Stimulated activated CD4-positive, alpha-beta T cell treated with anti-CD3 and anti-CD28 coated beads, Interleukin-1b, Interleukin-23, amount 100 ng/mL, for 4 hours (primary cell): ENCODE measurements around the gene RFLNA.

Experiments
- DNase-seq, 2 donors: peaks; one replicate each; pipeline ENCODE4 v3.0.0-alpha.2; 2020; ENCODE audit warnings: low read depth in 2 of 2

Gene RFLNA, protein sequence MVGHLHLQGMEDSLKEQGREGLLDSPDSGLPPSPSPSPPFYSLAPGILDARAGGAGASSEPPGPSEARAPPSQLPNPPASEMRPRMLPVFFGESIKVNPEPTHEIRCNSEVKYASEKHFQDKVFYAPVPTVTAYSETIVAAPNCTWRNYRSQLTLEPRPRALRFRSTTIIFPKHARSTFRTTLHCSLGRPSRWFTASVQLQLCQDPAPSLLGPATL

DNA sequence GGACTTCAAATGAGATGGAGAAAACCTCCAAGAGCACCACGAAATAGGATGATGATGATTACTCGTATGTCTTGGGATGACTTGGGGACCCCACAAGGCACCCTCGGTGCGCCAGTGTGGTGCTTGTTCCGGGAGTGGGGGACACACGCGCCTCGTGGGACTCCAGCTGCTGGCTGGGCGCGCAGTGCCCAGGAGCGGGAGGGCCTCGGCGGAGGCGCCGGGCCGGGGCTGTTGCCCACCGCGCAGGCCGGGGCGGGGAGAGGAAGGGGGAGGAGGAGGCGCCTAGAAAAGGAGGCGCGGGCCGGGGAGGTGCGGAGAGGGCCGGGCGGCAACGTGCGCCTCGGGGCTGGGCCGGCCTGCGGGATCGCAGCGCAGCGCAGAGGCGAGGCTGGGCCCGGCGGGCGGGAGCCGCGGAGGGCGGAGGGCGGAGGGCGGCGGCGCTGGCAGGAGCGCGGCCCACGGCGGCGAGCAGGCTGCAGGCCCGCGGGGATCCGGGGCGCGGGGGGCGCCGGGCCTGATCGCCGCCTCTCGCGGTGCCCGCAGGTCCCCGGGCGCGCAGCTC, at the start of gene RFLNA:
Gene RFLNA (plus strand): TSS at position 314 of the 562 bp plus-strand sequence. CDS start 337 bp downstream, outside the sequence.
- DNase-seq, result no peak

DNA sequence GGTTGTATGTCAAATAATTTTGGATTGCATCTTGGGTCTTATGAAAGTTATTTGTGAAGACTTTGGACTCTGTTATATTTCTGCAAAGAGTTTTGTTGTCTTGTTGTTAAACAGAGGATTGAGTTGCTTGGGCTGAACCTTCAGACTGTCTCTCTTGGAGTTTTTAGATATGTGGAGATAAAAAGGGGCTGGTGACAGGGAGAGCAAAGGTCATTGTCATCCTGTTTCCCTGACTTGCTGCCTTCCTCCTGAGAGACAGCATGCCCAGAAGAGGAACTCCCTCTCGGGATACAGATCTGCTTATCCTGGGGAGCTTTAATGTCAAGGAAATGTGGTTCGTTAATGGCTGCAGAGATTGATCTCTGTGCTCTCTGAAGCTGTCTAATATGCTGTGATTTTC, 47.6 kb upstream of the RFLNA start:
- DNase-seq, result no peak

DNA sequence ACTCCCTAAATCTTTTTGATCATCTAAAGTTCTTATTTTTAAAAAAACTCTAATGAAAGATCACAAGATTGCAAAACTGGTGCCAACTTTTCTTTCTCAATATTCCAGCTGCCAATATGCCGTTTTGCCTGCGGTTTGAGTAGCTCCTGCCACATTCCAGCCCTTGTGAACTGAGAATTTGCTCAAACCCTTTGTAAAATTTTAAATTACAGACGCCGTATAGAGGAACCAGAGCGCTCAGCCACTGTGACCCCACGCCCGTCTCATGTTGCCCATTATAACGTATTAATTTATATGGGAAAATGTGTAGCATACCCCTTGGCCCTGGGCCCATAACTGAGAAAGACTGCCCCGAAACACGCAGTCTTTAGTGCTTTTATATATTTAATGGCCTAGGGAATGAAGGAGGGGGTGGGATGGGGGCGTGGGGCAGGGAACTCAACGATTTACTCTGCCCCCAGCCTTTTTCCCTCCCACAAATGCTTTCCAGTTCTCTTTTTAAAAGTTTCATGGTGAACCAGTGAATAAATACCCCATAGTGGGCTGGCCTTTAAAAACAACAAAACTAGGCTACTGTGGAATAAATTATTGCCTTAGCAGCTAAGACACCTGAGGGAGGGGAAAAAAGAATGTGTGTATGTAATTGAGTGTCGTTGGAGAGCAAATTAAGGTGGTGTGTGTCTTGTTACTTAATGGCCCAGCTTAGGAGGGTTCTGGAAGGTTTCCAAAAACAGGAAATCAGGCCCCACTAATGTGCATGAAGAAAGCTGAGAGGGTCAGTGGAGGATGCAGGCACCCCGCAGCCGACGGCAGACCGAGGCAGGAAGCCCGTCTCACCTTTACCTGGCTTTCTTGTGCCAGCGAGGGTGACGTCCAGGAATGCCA, 45.7 kb upstream of the RFLNA start:
- no peak for DNase-seq

- DNase-seq, result no peak
These were observed 43.7 kb upstream of the RFLNA start for GRCh38 chr12:124251186-124251585.

- no peak for DNase-seq
These were observed 41.9 kb upstream of the RFLNA start for GRCh38 chr12:124252964-124253363.

DNA sequence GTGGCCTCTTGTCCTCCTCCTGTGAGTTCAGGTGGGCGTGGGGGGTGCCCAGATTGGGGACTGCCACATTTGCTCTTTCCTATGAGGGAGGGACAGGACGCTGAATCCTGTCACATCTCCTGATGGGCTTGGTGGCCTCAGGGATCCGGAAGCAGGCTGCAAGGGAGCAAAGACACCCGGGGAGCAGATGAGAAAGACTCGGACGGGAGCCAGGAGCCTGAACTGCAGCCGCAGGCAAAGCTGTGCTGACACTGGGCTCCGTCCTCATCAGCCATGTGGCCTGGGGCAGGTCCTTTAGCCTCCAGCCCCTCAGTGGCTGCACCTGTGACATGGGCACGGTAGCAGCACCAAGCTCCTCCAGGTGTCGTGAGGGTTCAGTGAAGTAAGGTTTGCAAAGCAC, 40.8 kb upstream of the RFLNA start:
- DNase-seq, result no peak

GRCh38 chr12:124259154-124260066, 35.5 kb upstream of the RFLNA start:
- no peak for DNase-seq

DNA sequence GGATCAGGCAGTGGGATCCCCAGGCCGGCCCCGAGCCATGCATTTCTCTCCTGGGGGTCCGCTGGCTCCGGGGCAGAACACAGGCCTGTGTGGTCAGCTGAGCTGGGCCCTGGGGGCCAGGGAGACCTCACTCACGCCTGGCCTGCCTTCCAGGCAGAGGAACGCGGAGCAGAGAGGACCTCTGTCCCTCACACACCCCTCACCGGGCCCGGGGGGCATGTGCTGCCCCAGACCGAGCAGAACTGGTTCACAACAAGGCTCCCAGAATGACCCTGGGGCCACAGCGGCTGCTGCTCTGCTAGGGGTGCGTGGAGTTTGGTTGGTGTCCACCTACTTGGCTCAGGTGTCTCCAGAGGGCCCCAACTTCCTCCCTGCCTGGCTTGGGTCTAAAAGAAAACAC, 33.0 kb upstream of the RFLNA start:
- DNase-seq, result no peak

DNA sequence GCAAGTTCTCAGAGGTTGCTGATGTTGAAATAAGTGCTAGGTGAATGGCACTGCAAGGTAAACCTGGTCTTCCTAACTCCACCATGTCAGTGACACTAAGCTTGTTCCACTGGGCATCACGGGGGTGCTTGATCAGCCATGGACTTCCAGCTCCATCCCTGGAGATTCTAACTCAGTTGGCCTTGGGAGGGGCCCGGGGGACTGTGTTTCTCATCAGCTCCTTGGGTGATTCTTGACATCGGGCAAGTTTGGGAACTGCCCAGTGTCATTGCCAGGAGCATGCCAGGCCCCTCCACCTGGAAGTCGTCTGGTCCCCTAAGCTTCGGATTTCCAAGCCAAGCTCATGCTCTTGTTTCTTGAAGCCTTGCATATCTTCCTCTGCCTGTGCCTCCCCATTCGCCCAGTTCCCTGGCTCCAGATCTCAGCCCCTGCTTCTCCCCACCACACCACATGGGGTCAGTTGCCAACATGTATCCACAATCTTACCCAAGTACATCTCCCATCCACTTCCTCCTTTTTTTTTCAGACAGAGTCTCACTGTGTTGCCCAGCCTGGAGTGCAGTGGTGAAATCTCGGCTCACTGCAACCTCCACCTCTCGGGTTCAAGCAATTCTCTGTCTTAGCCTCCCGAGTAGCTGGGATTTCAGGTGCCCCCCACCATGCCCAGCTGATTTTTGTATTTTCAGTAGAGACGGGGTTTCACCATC, 30.7 kb upstream of the RFLNA start:
- no peak for DNase-seq

DNA sequence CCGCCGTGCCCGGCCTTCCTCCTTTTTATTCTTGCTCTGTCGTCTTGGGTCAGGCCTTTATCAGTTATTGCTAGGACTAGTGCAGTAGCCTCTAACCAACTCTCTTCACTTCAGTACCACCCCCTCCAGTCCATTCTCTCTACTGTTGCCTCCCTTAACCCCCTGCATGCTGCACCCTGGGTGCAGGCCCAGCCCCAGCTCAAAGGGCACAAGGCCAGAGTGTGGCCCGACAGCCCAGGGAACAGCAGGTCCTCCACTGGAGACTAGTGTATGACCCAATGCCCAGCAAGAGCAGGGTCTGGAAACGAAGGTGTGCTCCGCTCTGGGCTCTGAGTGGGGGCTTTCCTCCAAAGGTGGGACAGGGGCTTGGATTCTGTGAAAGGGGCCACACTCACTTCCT, 30.0 kb upstream of the RFLNA start:
- DNase-seq, result no peak

- DNase-seq, result no peak
These were observed 27.6 kb upstream of the RFLNA start for GRCh38 chr12:124267205-124267778.

DNA sequence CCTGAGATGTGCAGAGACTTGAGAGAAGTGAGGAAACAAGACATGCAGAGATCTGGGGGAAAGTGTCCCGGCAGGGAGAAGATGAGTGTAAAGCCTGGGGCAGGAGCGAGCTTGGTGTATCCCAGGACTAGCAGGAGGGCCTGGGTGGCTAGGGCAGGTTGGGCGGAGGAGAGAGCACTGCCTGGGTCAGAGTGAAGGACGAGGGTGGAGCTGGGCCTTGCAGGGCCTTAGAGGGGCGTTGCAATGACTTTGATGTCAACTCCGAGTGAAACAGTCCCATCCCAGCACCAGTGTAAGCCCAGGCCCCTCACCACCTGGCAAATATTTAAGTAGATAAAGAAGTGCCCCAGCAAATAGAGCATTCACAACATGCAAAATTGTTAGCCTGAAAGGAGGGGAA, 24.2 kb upstream of the RFLNA start:
- no peak for DNase-seq

DNA sequence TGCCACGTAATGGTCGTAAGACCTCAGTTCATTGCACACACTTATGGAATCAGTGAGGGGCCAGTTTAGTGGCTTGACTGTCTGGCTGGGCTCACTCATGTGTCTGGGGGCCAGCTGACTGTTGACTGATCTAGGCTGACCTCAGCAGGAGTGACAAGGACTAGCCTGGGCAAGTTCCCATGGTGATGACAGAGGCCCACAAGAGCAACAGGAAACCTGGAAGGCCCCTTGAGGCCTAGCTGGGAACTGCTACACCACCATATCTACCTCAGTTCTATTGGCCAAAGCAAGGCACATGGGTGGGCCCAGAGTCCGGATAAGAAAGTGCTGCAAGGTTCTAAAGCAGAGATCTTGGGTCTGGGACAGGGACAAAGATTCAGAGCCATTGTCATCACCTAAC, 21.3 kb upstream of the RFLNA start:
- DNase-seq, result no peak

- no peak for DNase-seq
These were observed 18.6 kb upstream of the RFLNA start for GRCh38 chr12:124276337-124276736.

DNA sequence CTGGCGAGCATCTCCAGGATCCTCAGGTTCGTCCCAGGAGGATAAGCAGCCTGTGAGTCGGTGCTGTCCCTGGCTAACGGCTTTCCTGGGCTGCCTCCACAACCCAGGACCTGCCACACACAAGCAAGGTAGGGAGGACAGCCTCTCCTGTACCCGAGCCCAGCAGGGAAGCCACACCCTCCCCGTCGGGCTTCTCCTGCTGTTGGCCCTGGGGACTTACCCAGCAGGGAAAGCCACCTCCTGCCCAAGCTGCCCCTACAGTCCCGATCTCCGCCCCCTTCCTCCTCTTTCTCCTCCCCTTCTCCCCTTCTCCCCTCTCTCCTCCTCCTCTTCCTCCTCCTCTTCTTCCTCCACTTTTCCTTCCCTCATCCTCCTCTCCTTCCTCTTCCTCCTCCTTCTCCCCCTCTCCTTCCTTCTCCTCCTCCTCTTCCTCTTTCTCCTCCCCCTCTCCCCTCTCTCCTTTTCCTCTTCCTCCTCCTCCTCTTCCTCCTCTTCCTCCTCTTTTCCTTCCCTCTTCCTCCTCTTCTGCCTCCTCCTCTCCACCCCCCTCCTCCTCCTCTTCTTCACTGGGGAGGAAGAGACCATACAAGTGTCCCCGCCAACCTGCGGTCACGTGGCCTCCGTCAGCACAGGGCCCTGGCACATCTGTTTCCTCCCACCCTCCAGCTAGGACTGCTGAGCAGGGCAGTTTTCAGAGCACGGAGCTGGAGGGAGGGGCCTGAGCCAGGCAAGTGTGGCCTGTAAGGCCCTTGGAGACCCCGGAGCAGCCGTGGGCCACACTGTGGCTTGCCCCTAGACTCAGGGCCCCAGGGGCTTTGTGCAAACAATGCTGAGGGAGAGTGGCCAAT, 17.3 kb upstream of the RFLNA start:
- DNase-seq, result no peak

GRCh38 chr12:124278389-124279101, 16.3 kb upstream of the RFLNA start:
- DNase-seq, result no peak

GRCh38 chr12:124279315-124279714, 15.6 kb upstream of the RFLNA start:
- no peak for DNase-seq

- no peak for DNase-seq
These were observed 15.0 kb upstream of the RFLNA start for GRCh38 chr12:124279846-124280360.

GRCh38 chr12:124281309-124281708, 13.6 kb upstream of the RFLNA start:
- DNase-seq, result no peak
